HG03135 (cell line): ENCODE data around the gene C1QBP.
A peak's percentile ranks its signal among the peaks of the same experiment; 100 is the strongest.
"Not testable (repeated sequence)": the region's sequence is repeated elsewhere in the genome, so short reads cannot be mapped to it uniquely, and the experiment has no call there.

ENCODE experiments used
- ATAC-seq: cut with Tn5 transposase; IDR thresholded peaks from one replicate; pipeline ENCODE4 v1.9.1; 2021; ENCODE audit warnings: mild to moderate bottlenecking, moderate library complexity; ENCODE audit not compliant: unreplicated experiment

Gene C1QBP

DNA sequence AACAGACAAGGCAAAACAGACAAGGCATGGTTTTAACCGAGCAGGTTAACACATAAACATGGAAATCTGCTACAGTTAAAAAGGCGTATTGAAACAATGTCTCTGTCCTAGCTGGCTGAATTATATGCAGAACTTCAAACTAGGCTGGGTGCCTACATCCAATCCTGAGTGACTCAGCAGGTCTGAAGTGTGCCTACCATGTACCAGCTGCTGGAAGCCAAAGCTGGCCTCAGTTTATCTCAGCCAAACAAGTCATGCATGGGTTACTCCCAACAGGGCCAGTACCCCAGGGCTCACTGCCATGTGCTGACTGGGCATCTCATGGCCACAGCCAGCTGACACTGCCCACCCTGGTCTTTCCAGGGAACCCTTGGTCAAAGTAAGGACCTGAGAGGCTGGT, 4.0 kb downstream of the C1QBP start:
- no peak for ATAC-seq

DNA sequence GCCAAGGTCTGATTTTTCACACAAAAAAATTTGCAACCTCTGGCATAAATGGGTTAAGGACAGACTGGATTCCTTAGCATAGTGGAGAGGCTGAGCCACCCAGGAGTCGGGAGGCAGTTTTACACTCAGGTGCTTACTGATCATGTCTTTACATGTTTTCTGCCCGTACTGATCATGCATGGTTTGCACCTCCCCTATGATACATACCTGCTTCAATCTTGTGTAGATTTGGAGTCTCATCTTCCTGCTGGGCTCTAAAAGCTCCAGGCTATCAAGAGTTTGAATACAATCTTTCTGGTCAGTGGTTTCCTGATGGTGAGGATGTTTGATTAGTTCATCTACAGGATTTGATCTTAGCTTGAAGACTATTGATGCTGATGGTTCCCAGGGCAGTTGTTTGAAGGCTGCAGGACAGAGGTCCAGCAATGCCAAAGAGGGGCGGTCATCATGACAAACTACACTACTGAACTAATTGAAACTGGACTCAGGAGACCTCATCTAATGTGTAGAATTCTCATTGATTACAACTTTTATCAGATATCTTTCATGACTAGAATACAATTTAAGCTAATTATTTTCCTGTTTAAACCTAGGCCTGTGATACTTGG, 6.9 kb downstream of the C1QBP start:
- no peak for ATAC-seq

DNA sequence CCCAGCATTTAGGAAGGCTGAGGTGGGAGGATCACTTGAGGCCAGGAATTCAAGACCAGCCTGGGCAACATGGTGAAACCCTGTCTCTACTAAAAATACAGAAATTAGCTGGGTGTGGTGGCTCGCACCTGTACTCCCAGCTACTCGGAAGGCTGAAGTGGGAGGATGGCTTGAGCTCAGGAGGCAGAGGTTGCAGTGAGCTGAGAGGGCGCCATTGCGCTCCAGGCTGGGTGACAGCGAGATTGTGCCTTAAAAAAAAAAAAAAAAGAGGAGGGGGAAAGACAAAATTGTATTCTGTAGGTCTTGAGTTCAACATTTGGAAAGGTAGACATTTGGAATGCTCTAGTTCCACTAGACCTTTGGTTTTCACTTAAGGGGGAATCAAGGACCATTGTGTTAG, 7.7 kb downstream of the C1QBP start:
- not testable (repeated sequence) for ATAC-seq

DNA sequence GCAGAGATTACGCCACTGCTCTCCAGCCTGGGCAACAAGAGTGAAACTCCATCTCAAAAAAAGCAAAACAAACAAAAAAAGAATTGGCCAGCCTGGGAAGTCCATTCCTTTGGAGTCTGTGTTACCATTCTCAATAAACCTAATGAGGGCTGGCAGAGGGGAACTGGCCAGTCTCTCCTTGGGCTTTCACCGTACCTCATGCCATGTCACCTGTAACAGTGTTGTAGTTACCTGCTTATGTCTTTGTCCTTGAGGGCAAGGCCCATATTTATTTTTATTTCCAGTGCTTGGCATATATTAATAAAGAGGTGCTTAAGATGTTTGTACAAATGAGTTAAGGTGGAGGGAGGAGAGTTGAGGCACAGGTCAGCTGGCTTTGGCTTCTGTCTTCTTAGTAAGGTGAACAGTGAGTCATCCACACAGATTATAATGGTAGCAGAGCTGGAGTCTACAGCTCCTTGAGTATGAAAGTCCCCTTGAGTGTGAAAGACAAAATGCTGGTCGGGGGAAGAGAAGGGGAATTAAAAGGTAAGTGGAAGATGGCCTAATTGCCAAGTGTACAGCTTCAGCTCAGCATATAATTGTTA, 8.4 kb downstream of the C1QBP start:
- no peak for ATAC-seq

DNA sequence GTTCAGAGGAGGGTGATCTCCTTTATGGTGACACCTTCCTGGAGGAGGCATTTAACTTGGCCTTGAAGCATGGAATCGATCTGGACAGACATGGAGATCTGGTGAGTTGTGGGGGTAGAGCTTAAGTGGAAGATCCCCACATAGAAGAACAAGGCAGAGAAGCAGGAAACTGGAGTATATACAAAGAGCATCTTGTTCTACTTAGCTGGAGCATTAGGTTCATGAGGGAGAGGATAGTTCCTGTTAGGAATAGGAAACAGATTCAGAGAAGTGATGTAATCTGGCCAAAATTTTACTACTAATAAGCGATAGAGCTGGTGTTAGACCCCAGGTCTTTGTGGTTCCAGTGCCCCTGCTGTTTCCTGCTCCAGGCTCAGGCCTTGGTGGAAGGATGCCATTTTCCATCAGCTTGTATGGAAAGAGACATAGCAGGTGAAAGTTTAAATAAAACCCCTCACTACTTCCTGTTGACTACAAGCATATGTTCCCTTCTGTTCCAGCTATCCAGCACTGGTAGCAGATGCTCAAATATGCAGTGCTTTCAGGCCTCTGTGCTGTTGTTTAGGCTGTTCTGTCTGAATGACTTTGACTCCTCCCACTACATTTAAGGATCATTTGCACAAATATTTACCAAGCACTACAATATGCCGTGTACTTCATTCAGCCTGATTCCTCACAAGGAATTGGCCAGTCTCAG, 9.6 kb downstream of the C1QBP start:
- ATAC-seq: no peak

DNA sequence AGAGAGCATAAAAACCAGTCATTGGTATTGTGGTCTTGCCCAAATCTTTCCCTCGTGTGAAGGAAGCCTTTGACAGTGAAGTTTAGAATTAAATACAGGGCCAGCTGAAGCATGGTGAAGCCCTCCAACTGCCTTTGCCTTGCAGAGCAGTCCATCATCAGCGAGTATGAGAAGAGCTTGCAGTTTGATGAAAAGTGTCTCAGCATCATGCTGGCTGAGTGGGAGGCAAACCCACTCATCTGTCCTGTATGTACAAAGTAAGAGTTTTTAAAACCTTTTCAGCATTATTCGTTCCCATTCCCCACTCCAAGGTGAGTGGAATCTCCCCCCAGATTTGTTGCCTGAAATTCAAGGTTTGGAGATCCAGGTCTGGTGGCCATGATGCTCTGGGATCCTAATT, 13.1 kb downstream of the C1QBP start:
- no peak for ATAC-seq

DNA sequence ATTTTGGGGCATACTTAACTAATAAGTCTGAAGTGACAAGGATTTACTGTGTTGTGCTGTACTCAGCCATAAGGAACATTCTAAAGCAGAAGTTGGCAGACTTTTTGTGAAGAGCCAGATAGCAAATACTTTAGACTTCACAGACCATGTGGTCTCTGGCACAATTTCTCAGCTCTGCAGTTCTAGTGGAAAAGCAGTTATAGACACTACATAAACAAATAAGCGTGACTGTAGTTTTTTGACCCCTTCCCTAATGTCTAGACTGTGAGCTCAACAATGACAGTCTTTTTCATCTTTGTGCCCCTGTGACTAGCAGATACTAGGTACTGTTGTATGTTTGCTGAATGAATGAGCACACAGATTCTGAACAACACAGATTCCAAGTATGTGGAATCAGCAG, 14.0 kb downstream of the C1QBP start:
- ATAC-seq: no peak

DNA sequence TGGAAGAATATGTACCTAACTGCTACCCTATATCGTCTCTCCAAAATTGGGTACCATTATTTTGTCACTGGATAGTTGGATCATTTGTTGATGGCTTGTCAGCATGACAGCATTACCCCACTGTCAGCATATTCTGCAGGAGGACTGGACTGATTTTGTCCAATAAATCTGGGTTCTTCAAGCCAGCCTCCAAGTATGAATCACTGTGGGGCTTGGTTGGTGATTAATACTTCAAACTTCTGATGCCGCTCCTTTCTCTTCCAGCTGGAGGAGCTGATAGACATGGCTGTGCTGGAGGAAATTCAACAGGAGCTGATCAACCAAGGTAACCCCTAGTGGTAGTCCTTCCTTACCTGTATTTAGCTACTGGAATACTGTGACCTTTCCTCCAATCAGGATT, 16.4 kb downstream of the C1QBP start:
- no peak for ATAC-seq

DNA sequence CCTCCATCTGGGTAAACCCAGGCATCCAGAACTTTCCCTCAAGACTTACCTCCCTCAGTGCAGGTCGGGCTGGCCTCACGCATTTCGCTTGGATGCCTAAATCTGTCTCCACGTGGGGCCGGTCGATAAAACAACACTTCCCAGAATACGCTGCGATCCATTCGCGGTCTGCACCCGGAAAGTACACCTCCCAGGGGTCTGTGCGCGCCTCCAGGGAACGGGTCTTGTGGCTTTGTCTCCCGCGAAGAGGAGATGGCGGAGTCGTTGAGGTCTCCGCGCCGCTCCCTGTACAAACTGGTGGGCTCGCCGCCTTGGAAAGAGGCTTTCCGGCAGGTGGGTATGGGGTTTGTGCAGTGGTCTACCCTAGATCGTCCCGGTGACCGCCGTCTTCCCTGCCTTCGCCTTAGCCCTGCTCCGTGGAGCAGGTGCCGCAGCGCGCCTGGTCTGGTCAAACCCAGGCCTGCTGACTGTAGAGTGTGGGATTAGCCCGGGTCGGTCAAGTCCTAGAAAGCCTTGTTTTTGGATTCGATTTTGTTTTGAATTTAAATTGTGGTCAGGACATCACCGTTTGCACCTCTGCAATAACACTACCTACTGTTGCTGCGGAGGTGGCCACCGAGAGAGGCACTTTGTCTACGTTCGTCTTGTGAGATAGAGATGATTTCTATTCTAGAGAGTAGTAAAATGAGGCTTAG, 18.8 kb downstream of the C1QBP start, which contains the start of gene RPAIN:
RPAIN (plus strand) TSS at position 224 of the 695 bp plus-strand sequence; CDS start at position 253, 29 bp downstream.
- peak; percentile 52 for ATAC-seq

DNA sequence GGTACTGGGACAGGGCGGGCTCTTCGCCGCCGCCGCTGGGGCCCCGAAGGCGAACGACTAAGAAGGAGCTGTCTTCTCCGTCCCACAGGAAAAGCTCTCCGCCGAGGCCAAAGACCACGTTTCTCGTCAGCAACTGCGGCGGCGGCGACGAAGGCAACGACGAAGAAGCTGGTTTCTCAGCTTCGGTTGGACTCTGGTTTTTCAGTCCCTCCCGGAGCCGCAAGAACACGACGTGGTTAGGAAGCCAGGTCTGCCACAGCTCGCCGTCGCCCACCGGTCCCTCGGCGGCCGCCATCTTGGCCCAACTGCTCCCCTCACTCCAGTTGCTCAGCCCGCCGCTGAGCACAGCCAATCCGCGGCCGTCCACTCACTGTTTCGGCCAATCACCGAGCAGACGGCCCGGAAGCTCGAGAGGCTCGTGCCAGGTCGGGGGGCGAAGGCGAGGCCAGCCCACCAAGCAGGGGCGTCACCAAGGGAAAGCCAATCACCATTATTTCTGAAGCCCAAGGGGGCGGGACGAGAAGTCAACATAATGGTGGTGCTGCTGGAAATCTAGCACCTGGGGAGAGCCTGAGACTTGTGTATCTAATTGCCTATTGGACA, 19.5 kb downstream of the C1QBP start, which contains the start of gene NUP88:
NUP88 (minus strand) TSS at position 307 of the 603 bp plus-strand sequence; CDS start at position 295, 12 bp downstream.
- ATAC-seq: peak; percentile 88

DNA sequence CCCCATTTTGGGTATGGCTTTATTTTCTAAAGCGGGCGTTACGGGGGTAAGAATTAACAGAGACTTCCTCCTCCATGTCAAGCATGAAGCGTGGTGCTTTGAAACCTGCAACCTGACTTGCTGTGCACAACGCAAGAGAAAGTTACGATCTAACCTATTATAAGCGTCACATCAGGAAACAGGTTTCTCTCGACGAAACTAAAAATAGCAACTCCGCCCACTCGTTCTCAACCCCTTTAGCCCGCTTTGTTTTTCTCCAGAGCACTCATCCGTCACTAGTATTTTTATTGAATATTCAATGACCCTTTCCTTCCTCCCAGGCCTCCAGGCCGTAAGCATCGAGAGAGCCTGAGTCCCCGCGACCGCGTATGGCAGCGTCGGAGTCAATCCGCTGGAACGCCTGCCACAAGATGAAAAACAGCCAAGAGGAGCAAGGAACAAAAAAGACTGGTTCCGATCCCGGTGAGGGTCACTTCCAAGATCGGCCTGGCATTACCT, 20.0 kb downstream of the C1QBP start:
- peak; percentile 37 for ATAC-seq

DNA sequence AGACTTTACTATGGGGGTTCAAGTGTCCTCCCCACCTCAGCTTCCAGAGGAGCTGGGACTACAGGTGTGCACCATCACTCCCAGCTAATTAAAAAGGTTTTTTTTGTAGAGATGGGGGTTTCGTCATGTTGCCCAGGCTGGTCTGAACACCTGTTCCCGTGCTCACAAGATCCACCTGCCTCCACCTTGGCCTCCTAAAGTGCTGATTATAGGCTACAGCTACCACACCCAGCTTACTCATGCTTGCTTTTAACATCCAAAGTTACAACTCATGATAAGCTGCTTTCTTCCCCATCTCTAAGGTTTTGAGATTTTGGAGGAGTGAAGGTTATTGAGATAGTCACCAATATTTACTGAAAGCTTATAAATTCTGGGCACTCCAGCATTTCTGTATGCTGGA, 22.1 kb downstream of the C1QBP start:
- ATAC-seq: no peak

DNA sequence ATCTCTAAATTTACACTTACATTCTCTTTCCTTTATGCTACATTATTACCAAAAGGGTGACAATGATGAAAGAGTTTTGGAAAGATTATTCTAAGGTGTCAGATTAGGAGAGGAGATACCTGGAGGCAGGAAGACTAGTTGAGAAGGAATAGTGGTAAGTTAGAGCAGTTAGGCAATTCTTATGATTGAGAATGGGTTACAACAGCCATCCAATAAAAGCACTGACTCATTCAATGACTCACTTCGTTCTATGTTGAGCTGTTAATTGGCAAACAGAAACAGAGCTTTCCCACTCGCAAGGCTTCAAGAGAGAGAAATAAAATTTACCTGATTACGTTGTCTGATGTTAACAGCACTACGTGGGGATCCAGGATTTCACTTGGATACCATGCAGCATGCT, 25.3 kb downstream of the C1QBP start:
- ATAC-seq: no peak

DNA sequence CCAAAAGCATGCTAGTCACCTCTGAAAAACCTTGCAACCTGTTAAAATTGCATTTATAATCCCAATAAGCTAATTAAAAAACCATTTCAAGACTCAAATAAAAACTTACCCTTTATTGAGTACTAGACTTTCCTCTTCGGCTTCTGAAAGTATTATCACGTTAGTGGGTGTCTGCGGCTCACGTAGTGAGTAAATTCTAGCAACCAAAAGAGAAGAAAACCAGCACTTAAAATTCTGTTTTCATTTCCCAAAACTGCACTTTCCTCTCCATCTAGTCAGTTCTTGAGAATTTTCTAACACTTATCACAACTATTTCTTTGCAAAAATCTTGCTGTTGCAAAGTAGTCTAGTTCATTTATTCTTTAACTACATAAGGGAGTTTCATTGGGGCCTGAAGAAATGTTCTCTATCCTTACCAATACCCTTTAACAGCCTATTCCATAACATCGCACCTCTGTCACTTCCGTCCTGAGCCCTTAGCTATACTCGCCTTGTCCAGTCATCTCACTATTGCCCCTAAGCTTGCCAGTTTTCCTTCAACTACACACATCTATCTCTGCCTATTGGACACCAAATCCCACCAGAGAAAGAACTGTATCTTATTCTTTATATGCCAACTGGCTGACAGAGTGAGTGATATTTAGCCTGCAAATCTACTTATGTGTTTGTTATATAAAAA, 28.2 kb downstream of the C1QBP start:
- no peak for ATAC-seq

DNA sequence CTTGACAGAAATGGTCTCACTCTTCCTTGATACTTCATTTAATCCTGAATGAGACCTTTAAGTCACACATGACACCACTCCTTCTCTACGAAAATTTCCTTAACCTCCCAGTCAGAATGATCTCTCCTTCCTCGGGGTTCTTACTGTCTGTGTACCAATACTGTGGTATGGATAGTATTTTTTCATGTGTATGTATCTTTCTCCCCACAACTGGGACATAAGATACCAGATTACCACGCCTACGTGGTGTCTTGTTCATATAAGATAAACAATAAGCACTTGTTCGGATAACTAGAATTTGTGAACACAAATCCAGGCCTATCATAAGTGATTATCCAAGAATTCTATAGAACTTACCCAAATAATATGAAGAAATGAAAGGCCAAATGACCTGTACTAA, 30.8 kb downstream of the C1QBP start:
- ATAC-seq: no peak

DNA sequence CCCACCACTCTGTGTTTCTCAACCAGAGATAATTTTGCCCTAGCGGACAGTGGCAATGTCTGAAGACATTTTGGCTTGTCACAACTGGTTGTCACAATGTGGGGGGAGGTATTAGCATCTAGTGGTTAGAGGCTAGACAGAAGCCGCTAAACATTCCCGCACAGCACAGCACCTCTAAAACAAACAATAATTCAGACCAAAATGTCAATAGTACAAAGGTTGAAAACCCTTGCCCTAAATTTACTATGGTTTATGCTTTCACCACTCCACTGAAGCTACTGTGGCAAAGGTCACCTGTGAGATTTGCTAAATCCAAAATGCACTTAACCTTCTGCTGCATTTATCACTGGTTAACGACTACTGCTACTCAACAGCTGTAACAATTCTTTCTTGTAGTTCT, 33.6 kb downstream of the C1QBP start:
- no peak for ATAC-seq

DNA sequence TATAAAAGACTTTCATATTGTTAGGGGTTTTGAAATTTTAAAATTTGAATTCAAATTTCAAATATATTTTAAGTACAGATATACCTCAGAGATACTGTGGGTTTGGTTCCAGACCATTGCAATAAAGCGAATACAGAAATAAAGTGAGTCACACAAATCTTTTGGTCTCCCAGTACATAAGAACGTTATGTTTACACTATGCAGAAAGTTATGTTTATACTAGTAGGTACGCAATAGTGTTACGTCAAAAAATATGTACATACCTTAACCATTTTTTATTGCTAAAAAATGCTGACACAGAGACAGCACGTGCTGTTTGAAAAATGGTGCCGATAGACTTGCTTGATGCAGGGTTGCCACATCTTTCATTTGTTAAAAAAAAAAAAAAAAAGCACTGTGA, 39.2 kb downstream of the C1QBP start:
- ATAC-seq: no peak

DNA sequence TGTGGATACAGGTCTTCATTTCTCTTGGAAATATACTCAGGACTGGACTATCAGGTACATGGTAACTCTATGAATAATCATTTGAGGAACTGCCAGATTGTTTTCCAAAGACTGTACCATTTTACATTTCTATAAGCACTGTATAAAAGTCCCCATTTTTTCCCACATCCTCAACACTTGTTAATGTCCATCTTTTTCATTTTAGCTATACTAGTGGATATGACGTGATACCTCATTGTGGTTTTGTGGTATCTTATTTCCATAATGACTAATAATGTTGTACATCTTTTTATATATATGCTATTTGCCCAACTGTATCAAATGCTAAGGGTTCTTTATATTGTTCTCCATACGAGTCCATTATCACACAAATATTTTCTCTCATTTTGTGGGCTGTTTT, 42.3 kb downstream of the C1QBP start:
- ATAC-seq: no peak

DNA sequence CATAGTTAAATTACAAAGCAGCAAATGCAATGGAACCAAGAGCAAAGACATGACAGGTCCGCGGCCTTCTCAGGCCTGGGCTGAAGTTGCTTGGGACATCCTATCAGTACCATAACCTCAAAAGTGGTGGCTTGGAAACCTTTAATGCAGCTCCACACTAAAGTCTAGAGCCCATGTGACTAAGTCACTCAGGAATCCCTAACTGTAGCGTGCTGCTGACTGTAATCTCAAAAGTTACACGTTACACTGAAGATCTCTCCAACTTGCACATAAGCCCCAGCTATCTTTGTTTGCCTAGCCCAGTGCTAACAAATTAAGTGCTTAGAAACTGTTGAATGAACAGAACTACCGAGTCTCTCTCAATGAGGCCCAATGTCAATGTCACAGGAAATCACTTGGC, 47.3 kb downstream of the C1QBP start:
- ATAC-seq: no peak
